Stimulated activated CD4-positive, alpha-beta T cell treated with anti-CD3 and anti-CD28 coated beads, Interleukin-4, amount 100 ng/mL, for 4 hours (primary cell): ENCODE data around the gene TP53I13.
"Not testable (repeated sequence)": the region's sequence is repeated elsewhere in the genome, so short reads cannot be mapped to it uniquely, and the experiment has no call there.

ENCODE experiments used
- DNase-seq, 2 experiments: peaks; one replicate each; pipeline ENCODE4 v3.0.0-alpha.2; 2020

The TP53I13 gene

GRCh38 chr17:29568331-29569244 lies at the start of gene TP53I13:
Gene TP53I13 (plus strand): TSS chr17:29568701. CDS start chr17:29568759, 58 bp downstream.
- DNase-seq: peak; percentile 92 to 95

- no peak for DNase-seq
These were observed 43.8 kb upstream of the TP53I13 start for GRCh38 chr17:29524692-29525091.

- DNase-seq: no peak
These were observed 42.2 kb upstream of the TP53I13 start for GRCh38 chr17:29526322-29526721.

- DNase-seq: no peak
These were observed 34.5 kb upstream of the TP53I13 start for GRCh38 chr17:29533976-29534375.

GRCh38 chr17:29544066-29544465 lies 24.4 kb upstream of the TP53I13 start:
- no peak for DNase-seq

GRCh38 chr17:29546085-29546484 lies 22.4 kb upstream of the TP53I13 start:
- DNase-seq: no peak

- no peak for DNase-seq
These were observed 21.7 kb upstream of the TP53I13 start for GRCh38 chr17:29546830-29547229.

- DNase-seq: no peak
These were observed 19.2 kb upstream of the TP53I13 start for GRCh38 chr17:29549177-29549923.

GRCh38 chr17:29555840-29556239 lies 12.7 kb upstream of the TP53I13 start:
- DNase-seq: no peak

- DNase-seq: no peak
These were observed 11.3 kb upstream of the TP53I13 start for GRCh38 chr17:29557085-29557738.

GRCh38 chr17:29557739-29558116 lies 10.8 kb upstream of the TP53I13 start:
- no peak for DNase-seq

- DNase-seq: not testable (repeated sequence)
These were observed 10.4 kb upstream of the TP53I13 start for GRCh38 chr17:29558139-29558538.

GRCh38 chr17:29559640-29560039 lies 8.9 kb upstream of the TP53I13 start:
- no peak for DNase-seq

- DNase-seq: no peak
These were observed 8.2 kb upstream of the TP53I13 start for GRCh38 chr17:29560316-29560715.

GRCh38 chr17:29561554-29562517 lies 6.7 kb upstream of the TP53I13 start:
- DNase-seq: no peak

- no peak for DNase-seq
These were observed 5.9 kb upstream of the TP53I13 start for GRCh38 chr17:29562615-29563014.

- no peak for DNase-seq
These were observed 4.7 kb upstream of the TP53I13 start for GRCh38 chr17:29563816-29564215.

- DNase-seq: peak; percentile 48 to 56
These were observed 2.6 kb upstream of the TP53I13 start for GRCh38 chr17:29565643-29566472.

- DNase-seq: peak; percentile 31 to 59
These were observed 1.8 kb upstream of the TP53I13 start, which contains the start of gene ABHD15 for GRCh38 chr17:29566473-29567303. Gene ABHD15 (minus strand): TSS chr17:29567037. CDS start chr17:29566966, 71 bp downstream.

- no peak for DNase-seq
These were observed 1.3 kb upstream of the TP53I13 start for GRCh38 chr17:29567304-29567553.
